Stimulated activated CD8-positive, alpha-beta memory T cell treated with anti-CD3 and anti-CD28 coated beads, Interleukin-7, amount 100 ng/mL, for 1 hour (primary cell): ENCODE results near the gene COL20A1.
"Not testable (repeated sequence)": the region's sequence is repeated elsewhere in the genome, so short reads cannot be mapped to it uniquely, and the experiment has no call there.

Experiments used
- DNase-seq, 2 donors: peaks; one replicate each; pipeline ENCODE4 v3.0.0-alpha.2; 2020; ENCODE audit warnings: low read depth in 2 of 2

Gene COL20A1

DNA sequence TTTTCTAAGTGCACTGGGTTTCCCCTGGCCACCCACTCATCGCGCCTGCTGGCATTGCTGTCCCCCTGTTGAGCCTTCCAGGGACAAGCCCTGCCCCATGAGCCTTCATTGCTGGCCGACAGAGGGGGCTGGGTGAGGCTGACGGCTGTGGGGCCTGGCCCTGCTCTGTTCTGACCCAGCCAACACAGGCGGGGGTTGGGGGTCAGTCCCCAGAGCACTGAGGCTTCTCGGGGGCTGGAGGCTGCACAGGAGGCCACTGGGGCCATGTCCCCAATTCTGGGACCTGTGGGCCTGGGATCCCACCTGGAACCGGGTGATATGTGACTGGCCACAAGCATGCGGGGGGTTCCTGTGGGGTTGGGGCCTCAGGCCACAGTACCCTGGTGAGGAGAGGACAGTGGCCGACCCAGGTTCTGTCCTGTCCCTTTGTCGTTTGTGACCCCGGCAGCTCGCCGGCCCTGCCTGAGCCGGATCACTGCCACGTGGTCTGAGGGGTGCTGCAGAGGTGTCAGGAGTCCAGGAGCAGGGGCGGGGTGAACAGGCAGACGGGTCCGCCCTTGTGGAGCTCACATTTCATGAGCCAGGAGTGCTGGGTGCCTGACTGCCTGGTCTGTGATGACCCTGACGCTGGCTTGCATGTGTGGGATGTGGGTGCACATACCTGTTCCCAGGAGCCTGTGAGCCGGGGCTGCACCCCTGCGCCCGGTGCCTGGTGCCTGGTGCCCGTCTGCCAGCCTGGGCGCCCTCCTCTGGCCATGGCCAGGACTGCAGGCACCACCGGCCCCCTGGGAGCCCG, 2.1 kb upstream of the COL20A1 start:
- peak; percentile 19 to 33 for DNase-seq

DNA sequence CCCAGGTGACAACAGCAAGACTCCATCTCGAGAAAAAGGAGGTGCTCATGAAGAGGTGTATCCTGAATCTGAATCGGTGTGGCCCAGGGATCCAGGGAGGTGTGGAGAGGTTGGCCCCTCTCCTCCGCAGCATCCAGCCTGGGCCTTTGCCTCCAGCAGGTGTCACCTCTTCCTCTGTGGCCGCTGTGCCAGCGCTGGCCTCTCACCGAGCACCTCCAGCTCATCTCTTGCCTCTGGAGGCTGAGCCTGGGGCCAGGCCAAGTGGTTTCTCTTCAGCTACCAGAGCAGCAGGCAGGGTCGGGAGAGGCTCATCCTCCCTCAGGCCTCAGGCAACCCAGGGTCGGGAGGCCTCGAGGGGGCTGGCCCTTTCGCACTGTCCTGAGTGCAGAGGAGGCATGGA, 1.2 kb upstream of the COL20A1 start:
- DNase-seq: no peak

DNA sequence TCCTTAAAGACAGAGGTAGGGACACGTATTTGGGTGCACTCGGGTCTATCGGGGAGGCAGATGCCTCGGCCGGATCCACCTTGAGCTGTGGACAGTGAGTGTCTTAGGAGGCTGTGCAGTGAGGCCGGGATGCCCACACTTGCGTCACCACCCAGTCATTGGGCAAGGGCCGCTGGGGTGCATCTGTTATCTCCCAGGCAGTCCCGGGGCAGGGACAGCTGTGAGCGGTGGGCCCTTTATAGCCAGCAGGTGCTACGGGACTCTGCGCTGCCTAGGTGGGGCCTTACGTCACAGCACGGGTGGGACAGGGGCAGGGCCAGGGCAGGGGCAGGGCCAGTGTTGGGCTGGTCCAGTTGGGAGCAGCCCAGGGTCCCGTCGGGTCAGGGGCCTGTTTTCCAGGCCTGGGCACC, 689 bp upstream of the COL20A1 start:
- DNase-seq: no peak

DNA sequence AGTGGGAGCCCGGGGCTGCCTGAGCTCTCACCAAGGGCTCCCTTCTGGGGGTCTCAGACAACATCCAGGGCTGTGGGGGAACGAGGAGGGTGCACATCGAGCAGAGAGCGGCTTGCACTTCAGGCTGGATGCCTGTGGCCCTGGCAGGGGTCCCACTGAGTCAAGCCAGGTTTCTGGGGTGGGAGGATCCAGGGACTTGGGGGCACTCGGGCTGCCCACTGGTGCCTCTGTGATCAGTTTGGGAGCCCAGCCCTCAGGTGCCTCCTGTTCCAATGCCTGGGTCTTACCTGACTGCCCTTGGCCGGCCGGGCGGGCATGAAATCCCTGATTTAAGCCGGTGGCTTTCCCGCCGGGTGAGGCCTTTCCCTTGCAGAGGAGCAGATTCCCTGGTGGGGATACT, 470 bp downstream of the COL20A1 start:
- no peak for DNase-seq

DNA sequence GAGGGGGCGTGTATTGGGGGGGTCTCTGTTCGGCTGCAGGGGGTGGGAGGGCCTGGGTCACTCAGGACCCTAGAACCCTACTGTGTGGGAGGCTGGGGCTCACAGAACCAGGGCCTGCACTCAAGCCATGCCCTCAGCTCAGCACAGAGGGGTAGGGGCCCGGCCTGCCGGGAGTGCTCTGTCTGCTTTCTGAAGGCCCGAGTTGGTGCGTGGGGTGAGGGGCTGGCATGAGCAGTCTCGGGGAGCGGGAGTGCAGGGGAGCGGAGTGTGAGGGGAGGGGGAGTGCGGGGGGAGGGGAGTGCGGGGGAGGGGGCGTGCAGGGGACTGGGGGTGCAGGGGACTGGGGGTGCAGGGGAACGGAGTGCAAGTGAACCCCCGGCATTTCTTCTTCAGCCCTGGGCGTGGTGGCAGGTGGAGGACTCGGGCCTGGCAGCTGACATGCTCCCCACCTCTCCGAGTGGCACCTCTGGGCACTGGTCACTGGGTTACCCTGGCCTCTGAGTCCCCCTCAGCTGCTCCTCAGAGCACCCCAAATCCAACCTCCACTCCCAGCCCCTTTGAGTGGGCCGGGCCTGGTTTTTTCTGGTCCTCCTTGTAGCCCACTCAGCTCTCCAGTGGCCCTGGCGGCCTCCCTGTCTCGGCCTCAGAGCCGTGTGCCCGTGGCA, 1.0 kb downstream of the COL20A1 start:
- no peak for DNase-seq

DNA sequence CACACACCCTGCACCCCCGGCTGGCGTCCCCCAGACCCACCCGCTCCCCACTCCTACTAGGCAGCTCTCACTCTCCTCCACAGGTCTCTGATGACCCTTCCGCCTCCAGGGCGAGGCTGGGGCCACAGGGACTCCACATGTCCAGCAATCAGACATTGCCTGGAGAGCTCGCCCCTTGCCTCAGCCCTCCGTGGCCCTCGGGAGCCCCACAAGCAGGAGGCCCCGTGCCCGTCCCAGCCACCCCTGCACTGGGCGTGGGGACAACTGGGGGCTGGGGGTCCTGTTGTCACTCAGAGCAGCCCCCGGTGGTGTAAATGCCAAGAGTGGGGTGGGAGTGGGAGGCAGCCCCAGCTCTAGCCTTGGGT, 1.5 kb downstream of the COL20A1 start:
- DNase-seq: no peak

DNA sequence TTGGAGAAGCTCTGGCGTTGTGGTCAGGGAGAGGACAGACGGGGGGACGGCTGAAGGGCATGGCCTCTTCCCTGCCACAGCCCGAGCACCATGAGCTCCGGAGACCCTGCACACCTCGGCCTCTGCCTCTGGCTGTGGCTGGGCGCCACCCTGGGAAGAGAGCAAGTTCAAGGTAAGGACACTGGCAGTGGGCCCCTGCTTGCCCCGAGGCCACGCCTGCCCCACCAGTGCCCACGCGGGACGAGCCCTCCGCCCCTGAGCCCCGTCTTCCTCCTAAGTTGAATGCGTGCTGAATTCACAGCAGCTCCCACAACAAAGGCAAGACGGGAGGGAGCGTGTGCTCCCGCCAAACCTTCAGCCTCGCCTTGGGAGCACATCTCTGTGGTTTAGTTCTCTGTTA, 2.0 kb downstream of the COL20A1 start:
- DNase-seq: no peak

DNA sequence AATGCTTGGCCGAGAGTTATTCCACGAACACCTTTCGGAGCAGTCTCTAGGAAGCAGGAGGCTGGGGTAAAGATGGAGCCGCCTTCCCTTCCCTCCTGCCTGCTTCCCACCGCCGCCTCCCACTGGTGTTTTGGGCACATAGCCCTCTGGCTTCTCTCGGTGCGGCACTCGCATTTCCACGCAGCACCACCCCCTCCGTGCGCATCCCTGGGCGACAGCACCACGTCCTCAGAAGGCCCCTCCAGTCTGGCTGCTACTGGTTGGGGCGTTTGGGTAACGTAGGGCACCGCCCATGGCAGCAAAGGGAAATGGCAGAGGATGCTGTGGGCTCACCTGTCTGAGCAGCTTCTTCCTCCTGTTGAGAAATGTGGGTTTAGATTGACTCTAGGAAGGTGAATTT, 2.4 kb downstream of the COL20A1 start:
- DNase-seq: no peak

DNA sequence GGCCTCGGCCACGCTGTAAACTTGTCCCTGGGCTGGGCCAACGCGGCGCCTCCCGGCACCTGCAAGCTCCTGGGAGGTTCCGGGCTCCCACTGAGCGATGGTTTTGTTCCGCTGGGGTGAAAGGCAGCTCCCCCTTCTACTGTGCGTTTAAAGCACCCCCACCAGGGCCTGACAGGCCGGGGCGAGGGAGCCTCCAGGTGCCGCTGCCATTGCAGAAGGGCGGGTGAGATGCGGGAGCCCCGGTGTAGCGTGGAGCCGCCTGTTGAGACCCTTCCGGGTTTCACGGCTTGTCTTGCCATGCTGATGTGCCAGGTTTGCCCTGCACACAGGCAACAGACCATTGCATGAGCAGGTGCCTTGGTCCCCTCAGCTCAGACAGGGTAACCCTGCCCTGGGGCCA, 2.9 kb downstream of the COL20A1 start:
- no peak for DNase-seq

DNA sequence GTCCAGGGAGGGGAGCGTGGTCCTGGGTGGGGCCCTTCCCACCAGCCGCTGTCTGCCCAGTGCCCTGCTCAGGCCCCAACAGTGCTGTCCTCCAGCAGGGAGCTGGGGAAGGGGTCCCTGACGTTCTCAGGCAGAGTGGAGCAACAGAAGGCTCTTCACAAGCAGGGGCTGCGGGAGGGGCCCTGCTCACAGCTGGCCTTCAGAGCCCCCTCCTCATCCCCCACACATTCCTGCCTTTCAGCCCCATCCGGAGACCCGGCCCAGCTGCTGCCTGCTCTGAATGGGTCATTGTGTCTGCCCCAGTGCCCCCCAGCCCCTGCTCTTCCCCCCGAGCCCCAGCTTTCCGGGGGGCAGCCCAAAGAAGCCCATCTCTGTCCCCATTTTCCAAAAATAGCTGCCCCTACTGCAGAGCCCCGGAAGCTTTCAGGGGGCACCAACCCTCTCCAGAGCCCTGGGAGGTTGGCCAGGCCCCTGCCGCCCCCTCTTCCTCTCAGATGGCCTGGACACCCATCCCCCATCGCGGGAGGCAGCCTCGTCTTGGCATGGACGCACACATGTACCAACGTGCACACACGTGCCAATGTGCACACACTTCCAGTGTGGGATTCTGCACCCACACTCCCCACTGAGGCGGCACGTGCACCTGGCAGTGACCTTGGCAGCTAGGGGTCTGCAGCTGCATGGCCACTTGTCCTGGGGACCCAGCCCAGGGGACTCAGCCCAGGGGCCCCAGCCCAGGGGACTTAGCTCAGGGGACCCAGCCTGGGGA, 3.7 kb downstream of the COL20A1 start:
- DNase-seq: no peak

DNA sequence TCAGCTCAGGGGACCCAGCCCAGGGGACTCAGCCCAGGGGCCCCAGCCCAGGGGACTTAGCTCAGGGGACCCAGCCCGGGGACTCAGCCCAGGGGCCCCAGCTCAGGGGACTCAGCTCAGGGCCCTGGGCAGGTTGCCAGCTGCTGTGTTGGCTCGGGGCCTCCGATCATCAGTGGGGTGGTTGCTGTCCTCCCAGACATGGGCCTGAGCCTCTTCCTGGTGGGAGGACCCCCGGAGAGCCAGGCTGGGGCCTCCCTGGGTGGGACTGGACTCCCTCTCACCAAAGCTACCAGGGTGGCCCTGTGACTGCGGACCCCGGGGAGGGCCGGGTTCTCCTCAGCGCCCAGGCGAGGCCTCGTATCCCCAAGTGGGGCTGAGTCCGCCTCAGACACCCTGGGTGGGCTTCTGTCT, 4.4 kb downstream of the COL20A1 start:
- DNase-seq: no peak

DNA sequence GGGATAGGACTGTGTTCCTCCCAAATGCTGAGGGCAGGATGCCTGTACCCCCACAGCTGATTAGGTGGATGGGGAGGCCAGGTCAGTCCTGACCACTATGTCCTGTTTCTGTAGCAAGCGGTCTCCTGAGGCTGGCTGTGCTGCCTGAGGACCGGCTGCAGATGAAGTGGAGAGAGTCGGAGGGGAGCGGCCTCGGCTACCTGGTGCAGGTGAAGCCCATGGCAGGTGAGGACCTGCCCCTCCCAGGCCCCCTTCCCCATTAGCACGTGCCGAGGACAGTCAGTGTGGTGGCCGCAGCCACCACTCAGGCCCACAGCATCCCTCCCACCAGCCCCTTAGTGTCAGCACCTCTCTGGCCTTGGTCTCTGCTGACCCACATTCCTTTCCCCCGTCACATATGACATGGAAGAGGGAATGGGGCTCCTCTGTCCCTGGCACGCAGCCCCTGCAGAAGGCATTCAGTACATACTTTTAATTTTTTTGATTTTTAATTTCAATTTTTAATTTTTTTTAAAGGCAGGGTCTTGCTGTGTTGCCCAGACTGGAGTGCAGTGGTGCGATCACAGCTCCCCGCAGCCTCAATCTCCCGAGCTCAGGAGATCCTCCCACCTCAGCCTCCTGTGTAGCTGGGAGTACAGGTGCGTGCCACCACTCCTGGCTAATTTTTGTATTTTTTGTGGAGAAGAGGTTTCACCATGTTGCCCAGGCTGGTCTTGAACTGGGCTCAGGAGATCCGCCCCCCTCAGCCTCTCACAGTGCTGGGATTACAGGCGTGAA, 5.0 kb downstream of the COL20A1 start:
- no peak for DNase-seq

DNA sequence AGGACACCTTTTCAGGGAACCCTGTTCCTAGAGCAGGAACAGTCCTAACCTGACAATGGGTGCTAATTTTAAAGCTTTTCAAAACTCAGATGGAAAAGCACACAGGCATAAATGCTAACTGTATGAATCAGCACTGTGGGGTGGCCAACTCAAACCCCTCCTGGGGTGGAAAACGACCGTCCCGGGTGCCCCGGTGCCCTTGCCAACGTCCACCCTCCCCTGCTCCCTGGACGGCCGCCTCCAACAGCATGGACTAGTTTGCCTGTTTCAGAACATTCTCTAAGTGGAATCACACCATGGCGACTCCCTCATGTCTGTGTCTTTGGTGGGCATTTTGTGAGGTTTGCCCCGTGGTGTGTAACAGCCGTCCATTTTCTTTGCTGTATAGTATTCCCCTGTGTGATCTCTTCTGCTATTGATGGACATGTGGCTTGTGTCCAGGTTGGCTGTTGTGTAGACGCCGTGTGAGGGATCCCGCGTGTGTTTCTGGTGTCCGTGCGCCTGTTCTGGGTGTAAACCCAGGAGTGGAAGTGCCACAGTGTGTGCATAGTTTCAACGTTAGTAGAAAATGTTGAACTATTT, 5.8 kb downstream of the COL20A1 start:
- no peak for DNase-seq

DNA sequence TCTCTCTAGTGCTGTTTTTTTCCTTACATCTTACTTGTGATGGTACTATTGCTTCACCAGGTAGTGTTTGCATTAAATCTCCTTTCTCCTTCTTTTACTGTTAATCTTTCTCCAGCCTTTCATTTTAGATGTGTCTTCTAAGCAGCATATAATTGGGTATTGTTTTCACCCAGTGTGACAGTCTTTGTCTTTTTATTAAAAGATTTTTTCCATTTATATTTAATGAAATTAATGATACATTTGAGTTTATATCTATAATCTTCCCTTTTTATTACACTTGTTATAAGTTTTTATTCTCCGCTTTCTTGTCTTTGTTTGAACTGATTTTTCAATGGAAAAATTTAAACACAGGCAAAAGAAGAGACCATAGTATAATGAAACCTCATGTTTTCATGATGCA, 8.7 kb downstream of the COL20A1 start:
- DNase-seq: no peak

DNA sequence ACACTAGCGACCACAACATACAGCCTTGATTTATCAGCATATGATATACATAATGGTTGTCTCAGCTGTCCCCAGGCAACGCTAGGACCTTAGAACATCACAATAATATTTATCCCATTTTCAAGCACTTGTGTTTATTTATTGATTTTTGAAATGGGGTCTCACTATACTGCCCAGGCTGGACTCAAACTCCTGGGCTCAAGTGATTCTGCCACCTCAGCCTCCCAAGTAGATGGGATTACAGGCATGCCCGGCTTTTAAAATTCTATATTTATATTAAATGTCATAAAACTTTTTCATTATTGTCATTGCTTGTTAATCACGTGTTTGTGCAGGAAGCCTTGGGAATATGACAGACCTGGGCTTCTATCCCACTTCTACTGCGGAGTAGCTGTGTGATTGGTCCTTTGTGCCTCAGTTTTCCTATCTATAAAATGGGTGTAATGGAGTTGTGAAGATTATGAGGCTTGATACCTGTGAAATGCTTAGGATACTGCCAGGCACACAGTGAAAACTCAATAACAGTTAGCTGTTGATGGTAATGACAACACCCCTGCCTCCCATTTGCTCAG, 10.2 kb downstream of the COL20A1 start:
- DNase-seq: no peak

DNA sequence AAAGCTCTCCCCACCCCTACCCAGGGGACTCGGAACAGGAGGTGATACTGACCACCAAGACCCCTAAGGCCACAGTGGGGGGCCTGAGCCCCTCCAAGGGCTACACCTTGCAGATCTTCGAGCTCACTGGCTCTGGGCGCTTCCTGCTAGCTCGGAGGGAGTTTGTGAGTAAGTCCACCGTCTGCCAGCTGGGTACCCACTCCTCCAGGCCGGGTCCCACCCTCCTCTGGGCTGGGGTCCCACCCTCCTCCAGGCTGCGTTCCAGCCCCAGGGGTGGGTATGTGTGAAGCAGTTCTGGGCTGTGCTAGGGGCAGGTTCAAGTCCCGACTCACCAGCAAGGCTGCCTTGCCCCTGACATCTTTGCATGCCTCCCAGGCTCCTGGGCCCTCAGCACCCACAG, 12.4 kb downstream of the COL20A1 start:
- DNase-seq: no peak

DNA sequence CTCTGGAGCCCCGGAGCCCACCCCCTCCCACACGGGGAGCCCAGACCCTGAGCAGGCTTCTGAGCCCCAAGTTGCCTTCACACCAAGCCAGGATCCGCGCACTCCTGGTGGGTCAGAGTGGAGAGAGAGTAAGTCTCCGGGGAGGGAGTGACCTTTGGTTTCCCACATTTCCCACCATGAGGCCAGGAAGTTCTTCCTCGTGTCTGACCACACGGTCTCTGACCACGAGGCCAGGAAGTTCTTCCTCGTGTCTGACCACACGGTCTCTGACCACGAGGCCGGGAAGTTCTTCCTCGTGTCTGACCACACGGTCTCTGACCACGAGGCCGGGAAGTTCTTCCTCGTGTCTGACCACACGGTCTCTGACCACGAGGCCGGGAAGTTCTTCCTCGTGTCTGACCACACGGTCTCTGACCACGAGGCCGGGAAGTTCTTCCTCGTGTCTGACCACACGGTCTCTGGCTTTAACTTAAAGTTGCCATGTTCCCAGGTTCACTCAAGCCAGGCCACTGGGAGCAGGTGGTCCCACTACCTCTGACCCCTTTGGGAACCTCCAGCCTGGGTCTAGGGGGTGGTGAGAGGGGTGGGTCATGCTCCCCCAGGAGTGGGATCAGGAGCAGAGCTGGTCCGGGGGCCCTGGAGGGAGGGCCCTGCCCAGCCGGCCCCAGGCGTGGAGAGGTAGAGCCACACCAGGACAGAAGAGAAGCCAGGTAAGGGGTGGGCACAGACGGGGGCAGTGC, 13.1 kb downstream of the COL20A1 start:
- not testable (repeated sequence) for DNase-seq

DNA sequence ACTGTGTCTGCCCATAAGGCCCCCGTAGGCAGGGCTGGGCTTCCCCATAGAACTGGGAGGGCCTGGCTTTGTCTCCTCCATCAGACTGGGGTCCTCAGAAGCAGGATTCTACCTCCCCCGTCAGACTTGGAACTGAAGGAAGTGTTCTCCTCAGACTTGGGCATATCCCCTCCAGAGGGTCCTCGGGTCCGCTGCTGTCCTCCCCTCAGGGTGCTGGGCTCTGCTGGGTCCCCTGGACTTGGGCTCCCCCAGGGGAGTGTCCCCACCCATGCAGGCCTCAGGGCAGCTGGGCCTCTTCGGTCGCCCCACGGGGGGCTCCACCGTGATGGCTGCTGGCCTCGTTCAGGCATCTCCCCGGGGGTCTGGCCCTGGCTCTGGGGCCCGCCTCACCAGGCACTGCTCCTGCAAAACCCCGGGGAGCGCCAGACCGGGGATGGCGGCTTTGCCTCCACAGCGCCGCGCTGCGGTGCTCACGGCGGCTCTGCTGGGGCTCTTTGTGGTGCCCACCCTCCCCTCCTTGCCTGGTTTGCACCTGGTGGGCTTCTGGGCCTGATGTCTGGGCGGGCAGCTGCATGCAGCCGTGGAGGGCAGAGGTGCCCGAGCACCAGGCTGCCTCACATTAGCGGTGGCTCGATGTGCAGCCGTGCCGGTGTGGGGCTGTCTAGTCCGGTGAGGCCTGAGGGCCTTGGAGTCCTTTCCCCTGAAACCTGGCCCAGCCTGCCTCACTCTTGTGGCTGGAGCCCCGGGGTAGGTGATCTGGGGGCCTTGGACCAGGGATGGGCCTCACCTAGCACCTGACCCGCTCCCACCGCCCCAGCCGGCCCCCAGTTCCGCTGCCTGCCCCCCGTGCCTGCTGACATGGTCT, 13.9 kb downstream of the COL20A1 start:
- DNase-seq: no peak

DNA sequence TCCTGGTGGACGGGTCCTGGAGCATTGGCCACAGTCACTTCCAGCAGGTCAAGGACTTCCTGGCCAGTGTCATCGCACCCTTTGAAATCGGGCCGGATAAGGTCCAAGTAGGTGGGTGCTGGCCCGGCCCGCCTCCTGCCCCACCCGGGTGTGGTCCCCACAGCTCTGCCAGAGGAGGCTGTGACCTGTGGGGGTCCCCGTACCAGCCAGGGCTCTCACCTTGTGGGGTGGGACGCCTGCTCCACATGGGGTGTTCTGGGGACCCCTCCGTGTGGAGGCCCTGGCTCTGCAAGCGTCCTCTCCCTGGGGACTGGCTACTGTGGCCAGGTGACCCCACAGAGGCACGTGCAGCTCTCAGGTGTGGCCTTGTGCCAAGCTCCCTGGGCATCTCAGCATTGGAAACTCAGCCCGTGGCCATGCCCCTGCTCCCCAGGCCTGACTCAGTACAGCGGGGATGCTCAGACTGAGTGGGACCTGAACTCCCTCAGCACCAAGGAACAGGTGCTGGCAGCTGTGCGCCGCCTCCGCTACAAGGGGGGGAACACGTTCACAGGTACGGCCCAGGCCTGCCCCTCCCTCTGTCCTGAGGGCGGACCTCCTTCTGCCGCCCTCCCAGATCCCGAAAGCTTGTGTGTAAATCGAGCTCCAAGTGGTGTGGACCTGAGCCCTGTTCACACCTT, 14.7 kb downstream of the COL20A1 start:
- DNase-seq: no peak
